HG03025 (cell line): ENCODE data around the gene TUBGCP3.
"Not testable (repeated sequence)": the region's sequence is repeated elsewhere in the genome, so short reads cannot be mapped to it uniquely, and the experiment has no call there.

Experiments
- ATAC-seq: cut with Tn5 transposase; IDR thresholded peaks from one replicate; pipeline ENCODE4 v1.9.1; 2021; ENCODE audit warnings: mild to moderate bottlenecking, moderate library complexity; ENCODE audit not compliant: unreplicated experiment, low FRiP score

Gene TUBGCP3, protein sequence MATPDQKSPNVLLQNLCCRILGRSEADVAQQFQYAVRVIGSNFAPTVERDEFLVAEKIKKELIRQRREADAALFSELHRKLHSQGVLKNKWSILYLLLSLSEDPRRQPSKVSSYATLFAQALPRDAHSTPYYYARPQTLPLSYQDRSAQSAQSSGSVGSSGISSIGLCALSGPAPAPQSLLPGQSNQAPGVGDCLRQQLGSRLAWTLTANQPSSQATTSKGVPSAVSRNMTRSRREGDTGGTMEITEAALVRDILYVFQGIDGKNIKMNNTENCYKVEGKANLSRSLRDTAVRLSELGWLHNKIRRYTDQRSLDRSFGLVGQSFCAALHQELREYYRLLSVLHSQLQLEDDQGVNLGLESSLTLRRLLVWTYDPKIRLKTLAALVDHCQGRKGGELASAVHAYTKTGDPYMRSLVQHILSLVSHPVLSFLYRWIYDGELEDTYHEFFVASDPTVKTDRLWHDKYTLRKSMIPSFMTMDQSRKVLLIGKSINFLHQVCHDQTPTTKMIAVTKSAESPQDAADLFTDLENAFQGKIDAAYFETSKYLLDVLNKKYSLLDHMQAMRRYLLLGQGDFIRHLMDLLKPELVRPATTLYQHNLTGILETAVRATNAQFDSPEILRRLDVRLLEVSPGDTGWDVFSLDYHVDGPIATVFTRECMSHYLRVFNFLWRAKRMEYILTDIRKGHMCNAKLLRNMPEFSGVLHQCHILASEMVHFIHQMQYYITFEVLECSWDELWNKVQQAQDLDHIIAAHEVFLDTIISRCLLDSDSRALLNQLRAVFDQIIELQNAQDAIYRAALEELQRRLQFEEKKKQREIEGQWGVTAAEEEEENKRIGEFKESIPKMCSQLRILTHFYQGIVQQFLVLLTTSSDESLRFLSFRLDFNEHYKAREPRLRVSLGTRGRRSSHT

GRCh38 chr13:112587764-112588489, at the start of gene TUBGCP3:
TUBGCP3 (minus strand) TSS chr13:112588153; CDS start chr13:112587980, 173 bp downstream.
- ATAC-seq: peak; percentile 84

DNA sequence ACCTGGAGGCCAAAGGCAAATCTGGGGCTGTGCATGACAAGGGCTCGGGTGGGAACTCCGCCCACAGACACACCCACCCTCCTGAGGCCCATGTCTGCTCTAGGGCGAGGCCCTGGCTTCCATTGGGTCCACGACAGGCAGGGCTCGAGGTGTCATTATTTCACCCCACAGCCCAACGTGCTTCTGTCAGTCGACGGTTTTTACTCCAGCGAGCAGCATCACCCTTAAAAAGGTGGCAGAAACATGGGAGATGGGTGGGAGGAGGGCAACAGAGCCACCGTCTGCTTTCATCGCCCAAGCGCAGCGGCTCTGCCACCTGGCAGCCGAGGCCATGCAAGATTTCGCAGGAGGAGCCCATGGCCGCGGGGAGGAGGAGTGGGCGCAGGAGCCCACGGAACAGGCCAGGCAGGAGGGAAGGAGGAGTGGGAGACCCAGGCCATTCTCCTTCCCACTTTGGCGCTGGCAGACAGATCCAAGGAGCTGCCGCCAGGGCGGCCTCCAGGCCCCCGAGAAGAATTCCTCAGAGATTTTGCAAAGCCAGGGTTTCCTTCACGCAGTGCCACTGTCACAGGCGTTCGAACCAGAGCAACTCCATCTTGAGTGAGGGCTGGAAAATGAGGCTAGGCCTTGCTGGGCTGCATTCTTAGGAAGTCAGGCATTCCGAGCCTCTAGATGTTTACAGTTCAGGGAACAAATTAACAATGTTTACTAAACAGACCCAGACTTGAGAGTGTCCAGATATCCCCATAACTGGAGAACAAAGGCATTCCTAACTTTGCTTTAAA, 49.3 kb upstream of the TUBGCP3 start:
- ATAC-seq: no peak

GRCh38 chr13:112636401-112636975, 48.5 kb upstream of the TUBGCP3 start:
- ATAC-seq: no peak

GRCh38 chr13:112635323-112635722, 47.4 kb upstream of the TUBGCP3 start:
- no peak for ATAC-seq

- no peak for ATAC-seq
These were observed 46.1 kb upstream of the TUBGCP3 start for GRCh38 chr13:112634102-112634501.

DNA sequence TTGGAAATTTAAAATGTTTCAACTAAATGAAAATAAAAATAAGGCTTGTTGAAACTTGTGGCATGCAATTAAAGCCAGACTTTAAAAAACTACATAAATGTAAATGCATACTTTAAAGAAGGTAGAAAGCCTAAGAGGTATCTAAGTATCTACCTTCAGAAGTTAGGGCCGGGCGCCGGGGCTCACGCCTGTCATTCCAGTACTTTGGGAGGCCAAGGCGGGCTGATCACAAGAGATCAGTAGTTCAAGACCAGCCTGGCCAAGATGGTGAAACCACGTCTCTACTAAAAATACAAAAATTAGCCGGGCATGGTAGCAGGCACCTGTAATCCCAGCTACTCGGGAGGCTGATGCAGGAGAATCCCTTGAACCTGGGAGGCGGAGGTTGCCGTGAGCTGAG, 42.3 kb upstream of the TUBGCP3 start:
- not testable (repeated sequence) for ATAC-seq

GRCh38 chr13:112629161-112629560, 41.2 kb upstream of the TUBGCP3 start:
- no peak for ATAC-seq

DNA sequence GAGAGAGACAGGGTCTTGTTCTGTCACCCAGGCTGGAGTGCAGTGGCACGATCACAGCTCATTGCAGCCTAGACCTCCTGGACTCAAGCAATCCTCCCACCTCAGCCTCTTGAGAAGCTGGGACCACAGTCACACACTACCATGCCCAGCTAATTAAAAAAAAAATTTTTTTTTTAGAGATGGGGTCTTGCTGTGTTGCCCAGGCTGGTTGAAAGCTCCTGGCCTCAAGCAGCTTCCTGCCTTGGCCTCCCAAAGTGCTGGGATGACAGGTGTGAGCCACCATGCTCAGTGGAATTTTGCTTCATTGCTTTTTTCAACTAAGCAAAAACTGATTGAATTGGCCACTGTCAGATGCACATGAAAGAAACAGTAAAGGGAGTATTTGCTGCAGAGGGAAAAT, 39.7 kb upstream of the TUBGCP3 start:
- not testable (repeated sequence) for ATAC-seq

- ATAC-seq: no peak
These were observed 39.2 kb upstream of the TUBGCP3 start for GRCh38 chr13:112627161-112627560.

GRCh38 chr13:112626761-112627160, 38.8 kb upstream of the TUBGCP3 start:
- ATAC-seq: no peak

DNA sequence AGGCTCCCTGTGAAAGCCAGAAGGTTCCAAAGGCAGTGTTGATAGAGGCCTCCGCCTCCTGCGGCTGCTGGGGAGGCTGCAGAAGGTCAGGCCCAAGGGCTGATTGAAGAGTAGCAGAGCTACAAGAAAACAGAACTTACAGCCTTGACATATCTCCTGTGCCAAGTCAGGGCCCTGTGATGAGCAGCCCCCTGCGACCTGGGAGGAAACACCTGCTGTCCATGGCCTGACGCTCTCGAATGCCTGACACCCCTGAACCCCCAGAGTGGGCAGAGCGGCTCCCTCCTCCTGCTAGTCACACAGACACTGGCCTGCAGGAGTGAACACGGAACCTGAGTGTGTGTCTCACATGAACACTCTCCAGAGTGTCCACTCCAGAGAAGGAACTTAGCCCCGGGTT, 38.2 kb upstream of the TUBGCP3 start:
- no peak for ATAC-seq

- ATAC-seq: no peak
These were observed 37.7 kb upstream of the TUBGCP3 start for GRCh38 chr13:112625698-112626097.

DNA sequence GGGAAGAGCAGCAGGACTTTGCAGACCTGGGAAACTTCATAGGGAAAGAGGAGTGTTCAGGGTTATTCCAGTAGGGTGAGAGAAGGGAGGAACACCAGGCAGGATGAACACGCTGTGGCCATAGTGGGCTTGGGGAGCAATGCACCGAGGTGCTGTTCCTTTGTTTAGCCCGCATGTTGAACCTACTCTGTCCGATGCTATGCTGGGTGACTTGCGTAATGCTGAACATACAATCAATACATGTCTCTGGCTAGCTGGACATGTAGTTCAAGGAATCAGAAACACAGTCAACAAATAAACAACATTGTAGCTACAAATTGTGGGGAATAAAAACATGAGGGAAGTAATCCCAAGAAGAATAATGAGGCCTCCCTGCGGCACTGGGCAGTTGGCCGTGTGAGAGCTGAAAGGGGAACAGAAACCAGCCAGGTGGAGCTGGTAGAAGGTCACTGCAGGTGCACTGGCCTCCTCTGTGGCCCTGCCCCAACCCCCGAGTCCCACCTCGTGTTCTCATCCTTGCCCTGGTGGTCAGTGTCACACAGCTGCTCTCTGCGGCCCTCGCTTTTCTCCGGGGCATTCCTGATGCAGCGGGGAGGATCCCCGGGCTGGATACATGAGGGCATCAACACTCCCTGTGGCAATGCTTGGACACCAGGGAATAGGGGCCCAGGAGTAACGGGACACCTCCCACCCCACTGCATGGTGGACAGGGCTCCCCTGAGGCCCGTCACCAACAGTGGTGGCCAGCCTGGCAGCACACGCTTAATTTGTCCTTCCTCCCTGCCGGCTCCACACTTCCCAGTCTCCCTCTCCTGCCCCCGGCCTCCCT, 36.9 kb upstream of the TUBGCP3 start:
- ATAC-seq: no peak

DNA sequence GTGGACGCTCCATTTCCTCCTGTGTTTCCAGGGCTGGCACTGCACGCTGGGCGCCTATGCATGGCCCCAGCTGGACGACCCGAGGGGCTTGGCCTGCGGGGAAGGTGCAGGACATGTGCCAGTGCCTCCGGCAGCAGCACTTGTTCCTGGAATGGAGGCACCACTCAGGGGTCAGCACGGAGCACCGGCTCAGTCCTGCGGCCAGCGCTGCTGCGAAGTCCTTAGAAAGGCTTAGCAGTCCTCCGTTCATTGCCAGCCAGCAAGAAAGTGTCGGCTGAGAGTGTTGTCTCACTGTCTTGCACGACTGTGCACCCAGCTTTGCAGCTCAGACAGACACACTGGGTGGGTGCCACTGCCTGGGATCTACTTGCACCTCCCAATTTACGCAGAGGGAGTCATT, 36.1 kb upstream of the TUBGCP3 start:
- ATAC-seq: no peak

DNA sequence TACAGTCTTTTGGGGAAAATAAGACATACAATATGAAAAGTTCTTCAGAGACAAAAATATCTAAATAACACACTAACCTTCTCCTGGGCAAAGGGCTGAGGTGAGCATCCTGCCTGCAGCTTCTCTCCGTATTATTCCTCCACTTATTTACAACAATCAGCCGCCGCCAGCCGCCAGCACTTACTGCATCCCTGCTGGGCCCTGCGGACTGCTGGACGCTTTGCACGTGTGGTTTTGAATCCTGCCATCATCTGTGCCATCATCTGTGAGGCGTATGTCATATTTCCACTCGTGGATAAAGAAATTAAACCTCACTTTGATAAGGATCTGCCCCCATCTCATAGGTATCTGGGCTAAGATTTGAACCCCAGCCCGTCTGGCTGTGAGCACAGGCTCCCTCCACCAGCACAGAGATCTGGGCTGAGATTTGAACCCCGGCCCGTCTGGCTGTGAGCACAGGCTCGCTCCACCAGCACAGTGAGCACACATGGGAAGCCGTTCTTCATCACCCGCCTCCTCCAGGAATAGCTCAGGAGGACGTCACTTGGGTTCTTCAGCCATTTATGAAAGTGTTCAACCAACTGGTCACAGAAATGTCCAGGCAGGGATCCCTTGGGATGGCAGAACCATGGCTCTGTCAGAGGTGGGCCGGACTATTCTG, 35.2 kb upstream of the TUBGCP3 start:
- ATAC-seq: no peak

GRCh38 chr13:112622375-112622774, 34.4 kb upstream of the TUBGCP3 start:
- ATAC-seq: no peak

GRCh38 chr13:112619730-112620631, 32.0 kb upstream of the TUBGCP3 start:
- no peak for ATAC-seq
